Erythroblast (primary cell): Measurements from ENCODE around the gene CYP46A1.

Experiments used
- GATA1 ChIP-seq: IDR thresholded peaks from 2 replicates; pipeline ENCODE4 v1.6.1; 2011; ENCODE audit warnings: low read depth, mild to moderate bottlenecking, control low read depth, low read length, moderate library complexity
- POLR2A ChIP-seq: IDR thresholded peaks from 2 replicates; pipeline ENCODE4 v1.6.1; 2011; ENCODE audit warnings: mild to moderate bottlenecking, low read length

DNA sequence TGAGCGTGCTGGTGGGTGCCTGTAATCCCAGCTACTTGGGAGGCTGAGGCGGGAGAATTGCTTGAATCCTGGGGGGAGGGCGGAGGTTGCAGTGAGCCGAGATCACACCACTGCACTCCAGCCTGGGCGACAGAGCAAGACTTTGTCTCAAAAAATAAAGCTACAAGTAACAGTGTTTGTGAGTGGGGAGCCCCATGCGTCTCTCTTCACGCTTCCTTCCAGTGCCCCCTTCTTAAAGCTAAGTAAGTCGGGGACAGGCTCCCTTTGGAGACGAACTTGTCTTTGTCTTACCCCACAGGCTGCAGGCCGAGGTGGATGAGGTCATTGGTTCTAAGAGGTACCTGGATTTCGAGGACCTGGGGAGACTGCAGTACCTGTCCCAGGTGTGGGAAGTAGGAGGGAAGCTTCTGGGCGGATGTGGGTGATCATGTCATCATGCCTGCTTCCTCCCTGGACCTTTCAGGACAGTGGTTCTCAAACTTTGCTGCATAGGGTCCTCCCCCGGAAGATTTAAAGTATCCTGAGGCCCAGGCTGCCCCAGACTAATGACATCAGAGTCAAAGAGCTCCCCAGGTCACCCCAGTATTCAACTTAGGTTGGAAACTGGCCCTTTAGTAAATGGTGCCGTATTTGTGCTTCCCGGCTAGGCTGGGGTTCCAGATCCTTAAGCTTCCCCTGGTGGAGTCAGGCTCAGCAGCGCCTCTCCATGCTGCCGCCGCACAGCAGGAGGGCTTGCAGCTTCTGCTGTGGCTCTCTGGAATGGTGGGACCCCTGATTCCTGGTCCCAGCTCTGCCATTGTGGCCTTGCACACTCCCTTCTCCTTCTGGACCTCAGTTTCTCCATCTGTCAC is 37.1 kb downstream of the CYP46A1 start:
- TF ChIP-seq POLR2A (no peak), GATA1 (no peak)
